Fibroblast of skin of scalp (primary cell): ENCODE measurements around the gene SH3RF1.
"Not testable (repeated sequence)": the region's sequence is repeated elsewhere in the genome, so short reads cannot be mapped to it uniquely, and the experiment has no call there.

Source experiments
- DNase-seq: peaks from one replicate; pipeline ENCODE4 v3.0.0-alpha.2; 2013

Gene SH3RF1

DNA sequence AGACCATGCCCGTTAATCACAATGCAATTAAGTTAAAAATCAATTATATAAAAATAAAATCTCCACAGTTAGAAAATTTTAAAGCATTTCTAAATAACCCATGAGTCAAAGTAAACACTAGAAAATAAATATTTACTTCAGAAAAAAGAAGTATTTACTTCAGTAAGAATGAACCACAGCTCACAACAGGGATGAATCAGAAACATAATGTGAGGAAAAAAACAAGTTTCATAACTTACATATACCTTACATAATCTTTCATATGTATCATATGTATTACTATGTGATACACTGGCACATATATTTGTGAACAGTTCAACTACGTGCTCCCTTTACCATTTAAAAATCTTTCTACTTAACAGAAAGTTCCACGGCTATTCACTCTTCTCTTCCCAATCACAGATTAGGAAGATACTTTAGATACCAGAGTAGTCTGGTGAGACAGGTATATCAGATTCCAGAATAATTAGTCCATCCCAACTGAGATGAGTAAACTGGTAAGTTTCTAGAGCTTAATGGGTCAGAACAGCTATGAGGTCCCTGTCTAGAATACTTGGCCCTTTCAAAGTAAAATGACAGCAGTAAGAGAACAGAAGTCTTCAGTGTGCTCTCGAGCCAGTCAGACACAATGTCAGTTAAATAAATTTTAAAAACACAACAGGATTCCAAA is 70.3 kb downstream of the SH3RF1 start:
- no peak for DNase-seq

DNA sequence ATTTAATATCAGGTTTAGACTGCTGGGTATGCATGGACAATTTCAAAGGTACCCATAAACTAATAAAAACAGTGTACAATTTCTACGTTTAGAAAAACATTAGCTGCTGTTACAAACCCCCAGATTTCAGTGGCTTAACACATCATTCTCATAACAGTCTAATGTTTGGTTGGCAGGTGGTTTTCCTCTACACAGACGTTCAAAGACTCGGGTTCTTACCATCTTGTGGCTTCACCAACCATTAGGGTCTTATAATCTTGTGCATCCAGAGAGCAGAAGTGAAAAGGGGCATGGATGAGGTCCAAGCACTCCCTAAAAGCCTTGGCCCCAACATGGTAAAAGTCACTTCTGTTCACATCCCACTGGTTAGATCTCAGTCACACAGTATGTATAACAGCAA is 71.6 kb downstream of the SH3RF1 start:
- no peak for DNase-seq

DNA sequence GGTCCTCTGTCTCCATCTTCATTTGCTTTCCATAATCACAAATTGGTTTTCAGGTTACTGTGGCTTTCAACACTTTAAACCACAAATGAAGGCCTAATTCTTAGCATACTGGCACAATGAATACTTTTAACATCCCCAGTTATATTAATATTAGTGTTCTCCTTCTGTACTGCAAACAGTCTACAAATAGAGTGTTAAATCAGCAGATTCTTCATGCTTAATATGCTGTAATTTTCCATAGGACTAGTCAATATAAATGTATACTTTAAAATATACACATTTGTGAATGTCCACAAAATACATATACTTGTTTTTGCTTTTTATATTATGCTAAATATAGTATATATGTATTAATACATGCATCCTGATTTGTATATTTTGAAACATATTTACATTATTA is 72.6 kb downstream of the SH3RF1 start:
- DNase-seq = no peak

DNA sequence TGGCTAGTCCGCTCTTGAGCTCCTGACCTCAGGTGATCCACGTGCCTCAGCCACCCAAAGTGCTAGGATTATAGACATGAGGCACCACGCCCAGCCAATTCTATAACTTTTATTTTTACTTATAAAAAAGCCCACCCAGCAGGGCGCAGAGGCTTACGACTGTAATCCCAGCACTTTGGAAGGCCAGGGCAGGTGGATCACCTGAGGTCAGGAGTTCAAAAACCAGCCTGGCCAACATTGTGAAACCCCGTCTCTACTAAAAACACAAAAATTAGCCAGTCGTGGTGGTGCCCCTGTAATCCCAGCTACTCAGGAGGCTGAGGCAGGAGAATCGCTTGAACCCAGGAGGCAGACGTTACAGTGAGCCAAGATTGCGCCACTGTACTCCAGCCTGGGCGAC is 73.5 kb downstream of the SH3RF1 start:
- not testable (repeated sequence) for DNase-seq

DNA sequence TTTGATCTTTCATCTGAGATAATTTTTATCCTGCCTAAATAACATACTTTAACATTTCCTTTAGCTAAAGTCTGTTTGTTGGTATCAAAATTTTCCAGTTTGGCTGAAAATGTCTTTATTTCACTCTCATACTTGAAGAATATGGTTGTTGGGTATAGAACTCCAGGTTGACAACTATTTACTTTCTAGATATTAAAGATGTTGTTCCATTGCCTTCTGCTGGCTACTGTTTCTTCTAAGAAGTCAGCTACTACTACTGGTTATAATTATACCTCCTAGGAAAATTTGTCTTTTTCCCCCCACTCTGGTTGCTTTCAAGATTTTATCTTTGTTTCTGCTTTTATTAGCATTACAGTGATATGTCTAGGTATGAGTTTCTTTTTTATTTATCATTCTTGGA is 75.7 kb downstream of the SH3RF1 start:
- no peak for DNase-seq

DNA sequence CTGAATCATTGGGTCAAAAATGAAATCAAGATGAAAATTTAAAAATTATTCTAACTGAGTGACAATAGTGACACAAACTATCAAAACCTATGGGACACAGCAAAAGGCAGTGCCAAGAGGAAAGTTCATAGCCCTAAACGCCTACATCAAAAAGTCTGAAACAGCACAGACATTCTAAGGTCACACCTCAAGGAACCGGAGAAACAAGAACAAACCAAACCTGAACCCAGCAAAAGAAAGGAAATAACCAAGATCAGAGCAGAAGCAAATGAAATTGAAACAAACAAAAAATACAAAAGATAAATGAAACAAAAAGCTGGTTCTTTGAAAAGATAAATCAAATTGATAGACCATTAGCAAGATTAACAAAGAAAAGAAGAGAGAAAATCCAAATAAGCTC is 80.8 kb downstream of the SH3RF1 start:
- DNase-seq = not testable (repeated sequence)

DNA sequence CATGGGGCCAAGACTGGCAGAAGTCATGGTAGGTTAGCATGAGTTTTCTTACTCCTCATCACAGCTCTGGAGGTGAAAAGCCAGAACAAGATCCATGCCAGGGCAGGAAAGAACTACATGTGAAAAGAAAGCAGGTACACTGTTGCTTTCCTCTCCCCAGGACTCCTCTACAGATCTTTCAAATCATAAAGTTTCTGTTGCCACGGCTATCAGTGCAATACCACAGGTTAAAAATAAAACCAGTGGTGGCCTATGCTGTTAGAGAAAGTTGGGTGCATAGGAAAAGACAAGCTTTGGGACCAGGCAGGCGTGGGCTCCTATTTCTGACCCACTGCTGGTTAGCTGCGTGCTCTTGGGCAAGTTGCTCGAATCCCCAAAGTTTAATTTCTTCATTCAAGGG is 81.4 kb downstream of the SH3RF1 start:
- DNase-seq = no peak

DNA sequence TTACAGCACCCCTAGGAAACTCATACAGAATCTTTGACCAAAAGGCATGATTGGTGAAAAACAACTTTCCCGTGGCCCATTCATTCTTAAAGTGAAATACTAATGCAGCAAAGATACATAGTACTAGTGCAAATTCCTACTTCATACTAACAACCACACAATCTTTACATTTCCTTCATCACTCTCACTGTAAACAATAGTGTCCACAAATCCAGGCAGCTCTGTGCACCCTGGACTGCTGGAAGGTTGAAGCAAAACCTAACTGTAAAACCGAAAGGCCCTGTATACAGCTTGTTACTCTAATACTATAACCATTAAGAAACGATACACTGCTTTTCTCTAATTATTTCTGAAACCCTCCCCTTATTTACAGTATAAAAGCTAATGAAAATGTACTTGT is 82.6 kb downstream of the SH3RF1 start:
- DNase-seq = no peak

DNA sequence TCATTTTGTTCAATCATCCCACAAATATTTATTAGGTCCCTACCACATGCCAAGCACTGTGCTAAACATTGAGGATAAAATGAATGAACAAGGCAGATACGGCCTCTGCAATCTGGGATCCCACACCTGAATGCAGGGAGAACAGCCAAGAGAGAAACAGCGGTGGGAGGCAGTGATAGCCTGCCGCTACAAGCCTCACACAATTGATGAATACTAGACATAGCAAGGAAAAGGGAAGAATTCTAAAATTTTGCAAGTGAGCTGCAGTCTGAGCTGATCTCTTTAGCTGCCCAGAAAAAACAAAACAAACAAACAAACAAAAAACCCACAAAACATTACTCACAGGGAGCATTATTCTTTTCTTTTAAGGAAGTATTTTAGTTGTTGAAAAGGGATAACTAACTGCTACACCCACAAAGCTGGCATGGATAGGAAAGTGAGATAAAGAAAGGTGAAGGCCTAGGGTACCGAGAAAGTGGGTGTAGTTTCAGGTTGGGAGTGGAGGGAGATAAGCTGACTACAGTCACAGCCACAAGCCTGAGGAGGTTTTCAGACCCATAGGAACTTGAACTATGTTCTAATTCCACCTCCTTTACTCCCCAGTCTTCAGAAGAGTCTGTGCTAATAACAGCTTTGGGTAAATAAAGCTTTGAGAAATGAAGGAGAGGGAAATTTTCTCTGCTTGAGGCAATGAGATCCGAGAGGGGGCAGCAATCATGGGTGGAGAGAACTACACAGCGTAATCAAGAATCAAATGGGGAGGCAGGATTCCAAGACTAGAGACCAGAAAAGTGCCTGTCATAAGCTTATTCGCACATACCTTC is 85.4 kb downstream of the SH3RF1 start:
- DNase-seq = no peak

DNA sequence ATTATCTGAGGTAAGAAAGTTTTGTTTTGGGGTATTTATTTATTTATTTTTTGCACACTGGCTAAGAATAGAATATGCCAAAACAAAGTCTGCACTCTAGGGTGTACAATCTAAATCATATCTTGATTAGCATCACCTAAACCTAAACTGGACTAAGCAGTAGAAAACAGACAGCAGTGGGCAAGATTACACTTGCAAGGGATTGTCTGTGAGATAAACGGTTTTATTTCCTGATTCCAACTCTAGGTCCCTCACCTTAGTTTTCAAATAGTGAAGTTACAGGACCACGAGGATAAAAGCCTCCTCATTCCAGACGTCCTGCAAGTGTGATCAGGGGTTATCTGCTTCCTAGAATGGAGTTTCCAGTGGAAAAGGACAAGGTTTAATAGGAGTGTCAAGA is 86.1 kb downstream of the SH3RF1 start:
- DNase-seq = no peak

DNA sequence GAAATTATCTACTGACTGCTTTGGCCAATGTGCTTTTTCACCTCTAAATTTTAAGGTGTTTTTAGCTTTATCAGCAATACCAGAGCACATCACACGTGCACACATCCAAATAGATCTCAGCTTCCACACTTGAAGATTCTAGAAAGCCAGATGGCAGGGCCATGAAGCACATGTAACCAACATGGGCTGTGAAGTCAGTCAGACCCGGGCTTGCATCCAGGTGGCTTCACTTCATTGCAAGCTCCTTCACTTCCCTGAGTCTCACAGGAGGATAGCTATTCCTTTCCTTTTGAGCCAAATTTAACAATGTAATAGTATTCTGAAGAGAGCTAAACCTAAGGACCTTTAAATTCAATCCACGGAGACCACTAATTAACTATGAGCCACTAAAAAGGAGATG is 86.5 kb downstream of the SH3RF1 start:
- DNase-seq = no peak

DNA sequence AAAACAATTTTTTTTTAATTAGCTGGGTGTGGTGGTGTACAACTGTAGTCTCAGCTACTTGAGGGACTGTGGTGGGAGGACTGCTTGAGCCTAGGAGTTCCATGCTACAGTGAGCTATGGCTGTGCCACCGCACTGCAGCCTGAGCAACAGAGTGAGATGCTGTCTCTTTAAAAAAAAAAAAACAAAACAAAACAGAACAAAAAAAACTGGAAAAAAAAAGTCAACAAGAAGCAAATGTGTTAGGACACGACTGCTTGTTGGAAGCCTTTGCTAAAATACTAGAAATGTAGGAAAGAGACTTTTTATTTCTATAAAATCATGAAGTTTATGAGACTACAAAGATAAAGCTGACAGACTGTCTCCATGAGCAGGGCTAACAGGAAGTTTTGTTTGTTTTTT is 87.2 kb downstream of the SH3RF1 start:
- DNase-seq = no peak

DNA sequence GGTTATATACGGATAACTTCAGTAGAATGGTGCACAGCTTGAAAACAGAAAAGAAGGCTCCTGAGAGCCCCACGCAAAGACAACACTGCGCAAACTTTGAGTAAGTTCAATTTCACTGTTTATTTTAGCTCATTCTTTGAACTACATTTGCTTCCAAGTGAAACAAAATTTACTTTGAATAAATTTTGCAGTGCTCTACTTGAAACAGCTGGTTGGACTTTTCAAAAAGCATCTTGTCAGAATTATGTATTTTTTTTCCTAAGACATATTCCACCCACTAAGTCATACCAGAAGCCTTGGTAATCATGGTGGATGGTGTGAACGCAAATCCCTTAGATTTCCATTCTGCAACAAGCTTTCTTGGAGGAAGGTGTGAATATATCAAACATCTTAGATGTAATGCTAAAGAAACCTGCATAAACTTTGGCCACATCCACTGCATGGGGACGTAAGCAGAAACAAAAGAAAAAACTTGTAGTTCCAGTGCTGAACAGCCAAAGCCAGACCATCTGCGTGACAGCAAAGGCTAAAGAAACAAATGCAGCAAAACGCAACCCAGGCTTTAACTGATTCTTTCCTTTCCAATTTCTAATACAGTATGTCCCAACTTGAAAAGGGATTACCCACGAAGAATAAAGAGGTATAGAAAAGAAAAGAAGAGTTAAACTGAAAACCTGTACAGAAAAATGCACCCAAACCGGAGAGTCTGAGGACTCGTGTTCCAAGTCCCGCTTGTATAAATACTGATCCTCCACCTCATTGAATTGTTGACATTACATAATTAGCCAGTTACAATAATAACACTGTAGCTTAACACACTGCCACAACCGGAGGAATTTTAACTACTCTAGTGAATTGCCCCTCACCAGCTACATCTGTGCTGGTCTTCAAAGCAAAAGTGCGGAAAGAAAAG is 90.9 kb downstream of the SH3RF1 start:
- peak; percentile 35 for DNase-seq

DNA sequence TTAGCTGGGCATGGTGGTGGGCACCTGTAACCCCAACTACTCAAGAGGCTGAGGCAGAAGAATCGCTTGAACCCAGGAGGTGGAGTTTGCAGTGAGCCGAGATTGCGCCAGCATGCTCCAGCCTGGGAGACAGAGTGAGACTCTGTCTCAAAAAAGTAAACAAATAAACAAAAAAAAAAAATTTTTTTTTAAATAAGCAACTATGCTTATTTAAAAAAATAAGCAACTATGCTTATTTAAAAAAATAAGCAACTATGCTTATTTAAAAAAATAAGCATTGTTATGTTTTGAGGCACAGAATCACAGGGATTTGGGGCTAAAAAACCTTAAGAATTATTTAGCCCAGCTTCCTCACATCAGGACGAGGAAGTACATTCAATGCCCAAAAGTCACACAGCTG is 92.7 kb downstream of the SH3RF1 start:
- DNase-seq = not testable (repeated sequence)

DNA sequence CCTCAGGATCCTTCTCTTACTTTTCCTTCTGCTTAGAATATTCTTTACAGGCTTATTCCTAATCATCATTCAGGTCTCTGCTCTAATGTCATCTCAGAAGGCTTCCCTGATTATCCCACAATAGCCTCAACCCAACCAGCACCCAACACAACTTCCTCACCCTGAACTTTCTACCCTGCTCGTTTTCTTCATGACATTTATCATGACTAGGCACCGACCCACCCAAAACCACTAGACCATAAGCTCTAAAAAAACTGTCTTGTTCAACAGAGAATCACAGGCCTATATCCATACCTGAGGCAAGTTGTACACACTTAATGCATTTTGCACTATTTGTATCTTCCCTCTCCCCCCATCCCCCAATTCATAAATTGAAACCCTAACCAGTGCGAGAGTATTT is 95.3 kb downstream of the SH3RF1 start:
- DNase-seq = no peak

DNA sequence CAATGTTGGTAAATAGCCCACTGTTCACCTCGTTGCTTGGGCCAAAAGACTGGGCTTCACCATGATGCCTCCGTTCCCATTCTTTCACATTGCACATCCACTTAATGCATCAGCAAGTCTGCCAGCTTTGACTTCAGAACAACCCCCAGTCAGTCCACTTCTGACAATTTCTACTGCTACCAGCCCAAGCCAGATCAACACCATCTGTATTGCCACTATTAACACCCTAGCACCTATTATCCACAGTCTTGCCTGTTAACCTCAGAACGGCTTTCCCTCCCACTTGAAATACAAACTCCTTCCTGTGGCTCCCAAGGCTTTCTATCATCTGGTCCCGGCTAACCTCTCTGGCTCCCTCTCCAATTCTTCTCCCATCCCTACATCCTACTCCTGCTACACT is 95.7 kb downstream of the SH3RF1 start:
- DNase-seq = no peak

DNA sequence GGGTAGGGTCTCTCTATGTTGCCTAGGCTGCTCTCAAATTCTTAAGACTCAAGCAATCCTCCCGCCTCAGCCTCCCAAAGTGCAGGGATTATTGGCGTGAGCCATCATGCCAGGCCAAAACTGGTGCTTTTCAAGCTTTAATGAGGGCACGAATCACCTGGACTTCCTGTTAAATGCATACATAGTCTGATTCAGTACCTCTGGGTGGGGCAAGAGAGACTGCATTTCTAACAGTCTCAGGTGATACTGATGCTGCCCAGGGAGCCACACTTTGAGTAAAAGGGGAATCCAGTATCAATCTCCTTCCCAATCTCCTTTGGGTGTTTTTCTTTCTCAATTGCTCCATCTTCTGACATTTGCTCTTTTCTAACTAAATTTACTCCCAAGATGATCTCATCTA is 96.5 kb downstream of the SH3RF1 start:
- no peak for DNase-seq

DNA sequence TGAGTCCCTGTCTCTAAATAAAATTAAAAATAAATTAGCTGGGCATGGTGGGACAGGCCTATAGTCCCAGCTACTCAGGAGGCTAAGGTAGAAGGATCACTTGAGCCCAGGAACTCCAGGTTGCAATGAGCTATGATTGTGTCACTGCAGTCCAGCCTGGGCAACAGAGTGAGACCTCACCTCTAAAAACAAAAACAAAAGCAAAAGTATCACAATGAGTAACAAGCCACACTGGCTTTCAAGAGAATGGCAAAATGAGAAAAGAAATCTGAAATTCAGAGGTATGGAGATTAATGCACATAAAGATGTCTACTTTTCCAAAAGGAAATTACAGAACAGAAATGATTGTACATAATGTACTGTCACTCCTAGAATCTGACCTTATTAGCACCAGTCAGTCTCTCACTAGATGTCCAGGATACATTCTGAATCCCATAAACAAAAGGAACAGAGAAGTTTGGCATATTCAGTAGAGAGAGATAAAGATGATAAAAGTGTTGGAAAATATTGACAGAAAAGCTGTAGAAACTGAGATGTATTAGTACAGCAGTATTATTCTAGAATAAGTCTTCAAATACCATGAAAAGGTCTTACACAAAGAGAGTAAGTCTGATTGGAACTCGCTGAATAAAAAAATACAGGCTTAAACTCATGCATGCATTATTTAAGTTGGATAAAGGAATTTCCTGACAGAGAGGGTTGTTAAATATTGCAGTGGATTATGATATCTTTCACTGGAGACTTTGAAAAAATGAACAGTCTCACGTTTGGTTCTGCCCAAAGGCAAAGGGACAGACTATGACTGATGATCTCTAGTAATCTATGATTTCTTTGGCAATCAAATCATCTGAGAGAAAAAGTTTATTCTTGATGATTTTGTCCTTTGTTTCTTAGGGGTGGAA is 102.5 kb downstream of the SH3RF1 start:
- no peak for DNase-seq

DNA sequence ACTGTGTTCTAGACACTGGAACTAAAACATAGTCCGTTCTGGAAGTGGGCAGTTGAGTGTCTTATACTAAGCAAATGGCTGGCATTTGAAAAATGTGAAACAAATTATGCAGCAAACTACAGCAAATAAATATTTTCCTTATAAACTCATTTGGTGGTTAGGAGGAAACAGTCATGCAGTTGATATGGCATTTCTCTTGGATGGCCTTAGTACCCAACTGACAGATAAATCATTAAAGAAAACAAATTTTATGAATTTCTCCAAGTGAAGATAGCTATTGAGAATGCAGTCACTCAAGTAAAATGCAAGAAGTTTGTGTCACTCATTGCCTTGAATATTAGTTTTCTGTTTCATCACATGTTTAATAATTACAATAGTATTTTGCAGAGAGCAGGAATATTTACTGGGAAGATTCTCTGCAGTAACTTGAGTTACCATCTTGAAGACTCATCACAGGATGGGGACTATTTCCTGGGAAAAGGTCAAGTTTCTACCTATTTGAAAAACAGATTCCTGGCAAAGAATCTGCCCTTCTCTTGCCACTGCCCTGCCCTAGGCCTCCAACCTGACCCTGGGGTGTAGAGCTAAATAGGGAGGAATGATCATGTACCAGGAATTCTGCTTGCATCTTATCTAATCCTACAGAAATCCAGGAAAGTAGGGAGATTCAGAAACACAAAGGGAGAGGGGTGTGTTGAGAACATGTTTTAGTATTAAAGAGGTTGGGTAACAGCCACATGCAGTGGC is 105.9 kb downstream of the SH3RF1 start:
- peak; percentile 89 for DNase-seq

DNA sequence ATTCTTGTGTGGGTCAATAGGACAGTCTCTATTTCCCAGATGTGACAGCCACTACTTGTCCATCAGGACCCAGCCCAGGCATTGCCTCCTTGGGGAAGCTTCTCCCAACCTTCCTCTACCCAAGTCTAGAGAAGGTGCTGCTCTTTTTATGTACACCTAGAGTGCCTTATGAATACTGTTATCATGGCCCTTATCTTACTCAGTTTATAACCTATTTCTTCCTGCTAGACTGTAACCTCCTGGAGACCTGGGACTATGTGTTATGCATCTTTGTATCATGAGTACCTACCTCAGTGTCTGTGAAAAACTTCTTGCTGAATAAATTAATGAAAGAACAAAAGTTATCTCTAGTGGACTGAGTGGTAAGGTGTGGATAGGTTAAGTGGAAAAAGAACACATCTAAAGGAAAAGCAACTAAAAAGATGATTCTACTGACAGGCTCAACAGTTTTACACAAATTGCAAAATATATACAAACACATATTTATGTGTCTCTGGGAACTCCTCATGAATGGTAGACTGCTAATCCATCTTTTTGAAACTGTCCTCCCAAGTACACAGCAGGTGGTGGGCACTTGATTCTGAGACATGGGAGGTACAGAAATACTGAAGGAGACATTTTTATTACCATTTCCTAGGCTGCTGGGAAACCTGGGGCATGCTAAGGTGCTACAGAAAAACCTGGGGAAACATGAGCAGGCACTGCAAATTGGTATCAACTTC is 106.6 kb downstream of the SH3RF1 start:
- no peak for DNase-seq

DNA sequence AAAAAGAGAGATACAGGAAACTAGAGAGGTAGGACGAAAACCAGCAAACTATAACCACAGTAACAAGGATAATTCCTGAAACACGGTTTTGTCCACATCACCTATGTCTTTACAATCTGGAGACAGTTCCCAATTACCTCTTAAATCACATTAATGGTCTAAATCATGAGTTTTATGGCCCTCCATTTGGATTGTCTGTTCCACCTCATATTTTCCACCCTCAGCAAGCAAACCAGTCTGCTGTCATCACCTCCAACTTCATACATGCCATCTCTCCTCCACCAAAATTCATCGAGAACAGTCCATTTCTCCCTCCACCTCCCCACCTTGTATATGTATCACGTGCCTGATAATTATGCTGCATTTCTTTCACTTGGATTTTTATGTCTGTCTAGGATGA is 107.3 kb downstream of the SH3RF1 start:
- DNase-seq = no peak
